ENCODE data around the gene SMAD2.

DNA sequence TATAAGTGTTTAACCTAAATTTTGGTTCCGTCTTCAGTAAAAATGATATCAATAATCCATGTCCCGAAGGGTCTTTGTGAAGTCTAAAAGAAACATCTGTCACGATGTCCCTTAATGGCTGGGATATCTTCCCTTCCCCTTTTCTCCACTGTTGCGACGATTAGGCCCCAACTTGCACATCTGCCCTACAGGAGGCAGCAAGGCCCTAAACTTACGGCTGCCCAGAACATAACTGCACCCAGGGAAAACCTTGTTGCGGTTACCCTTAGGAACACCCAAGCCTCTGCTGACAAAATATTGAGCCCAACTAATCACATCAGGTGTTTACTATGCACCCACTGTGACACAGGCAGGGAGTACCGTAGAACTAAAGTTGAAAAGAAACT is 1.3 kb upstream of the SMAD2 start:
- TF ChIP-seq, protein P1, sequence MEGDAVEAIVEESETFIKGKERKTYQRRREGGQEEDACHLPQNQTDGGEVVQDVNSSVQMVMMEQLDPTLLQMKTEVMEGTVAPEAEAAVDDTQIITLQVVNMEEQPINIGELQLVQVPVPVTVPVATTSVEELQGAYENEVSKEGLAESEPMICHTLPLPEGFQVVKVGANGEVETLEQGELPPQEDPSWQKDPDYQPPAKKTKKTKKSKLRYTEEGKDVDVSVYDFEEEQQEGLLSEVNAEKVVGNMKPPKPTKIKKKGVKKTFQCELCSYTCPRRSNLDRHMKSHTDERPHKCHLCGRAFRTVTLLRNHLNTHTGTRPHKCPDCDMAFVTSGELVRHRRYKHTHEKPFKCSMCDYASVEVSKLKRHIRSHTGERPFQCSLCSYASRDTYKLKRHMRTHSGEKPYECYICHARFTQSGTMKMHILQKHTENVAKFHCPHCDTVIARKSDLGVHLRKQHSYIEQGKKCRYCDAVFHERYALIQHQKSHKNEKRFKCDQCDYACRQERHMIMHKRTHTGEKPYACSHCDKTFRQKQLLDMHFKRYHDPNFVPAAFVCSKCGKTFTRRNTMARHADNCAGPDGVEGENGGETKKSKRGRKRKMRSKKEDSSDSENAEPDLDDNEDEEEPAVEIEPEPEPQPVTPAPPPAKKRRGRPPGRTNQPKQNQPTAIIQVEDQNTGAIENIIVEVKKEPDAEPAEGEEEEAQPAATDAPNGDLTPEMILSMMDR (IDR thresholded peaks at IDR 0.05; ENCODE audit: control extremely low read depth in 1 of 3, insufficient read depth in 1 of 3, low read depth in 1 of 3, low read length in 3 of 3), result peak; percentile 53 to 62 (median 58)
- TF ChIP-seq SP2 (IDR thresholded peaks at IDR 0.05; ENCODE audit: low read length) (no peak), RAD21 (IDR thresholded peaks at IDR 0.05 in 1 of 2, conservative IDR thresholded peaks at IDR 0.05 in 1 of 2; ENCODE audit: low read depth in 2 of 2, low read length in 2 of 2) (peak; percentile 68 to 75), EP300 (IDR thresholded peaks at IDR 0.05; ENCODE audit: borderline replicate concordance in 1 of 2, low read depth in 2 of 2, low read length in 2 of 2) (no peak), ATF2 (IDR thresholded peaks at IDR 0.05; ENCODE audit: low read length) (no peak), POLR2A (IDR thresholded peaks at IDR 0.05; ENCODE audit: control extremely low read depth in 1 of 2, low read depth in 2 of 2, low read length in 2 of 2) (no peak; a peak in 1 of 3 replicates)
